Effector memory CD4-positive, alpha-beta T cell (primary cell): ENCODE measurements around the gene PGGHG.
A peak's percentile ranks its signal among the peaks of the same experiment; 100 is the strongest.
"Not testable (repeated sequence)": the region's sequence is repeated elsewhere in the genome, so short reads cannot be mapped to it uniquely, and the experiment has no call there.

ENCODE experiments used
- DNase-seq, 3 donors: peaks; one replicate each; pipeline ENCODE4 v3.0.0-alpha.2; 2020
- H3K27ac ChIP-seq: 2 replicates; pipeline ENCODE4 v1.7.0; 2013; ENCODE audit warnings: mild to moderate bottlenecking, low read length, moderate library complexity; ENCODE audit not compliant: insufficient read depth, poor library complexity, severe bottlenecking
- H3K27me3 ChIP-seq: replicated peaks from 2 replicates; pipeline ENCODE4 v1.7.0; 2013; ENCODE audit warnings: mild to moderate bottlenecking, low read length; ENCODE audit not compliant: insufficient read depth, control insufficient read depth, poor library complexity, severe bottlenecking
- H3K36me3 ChIP-seq: 2 replicates; pipeline ENCODE4 v1.7.0; 2013; ENCODE audit warnings: mild to moderate bottlenecking, low read length, moderate library complexity; ENCODE audit not compliant: control insufficient read depth, insufficient read depth
- H3K4me1 ChIP-seq: 2 replicates; pipeline ENCODE4 v1.7.0; 2013; ENCODE audit warnings: low read length, mild to moderate bottlenecking; ENCODE audit not compliant: control insufficient read depth, insufficient read depth, poor library complexity, severe bottlenecking
- H3K4me3 ChIP-seq: 2 replicates; pipeline ENCODE4 v1.7.0; 2013; ENCODE audit warnings: low read length, low read depth, mild to moderate bottlenecking; ENCODE audit not compliant: insufficient read depth, poor library complexity, severe bottlenecking
- H3K9me3 ChIP-seq: 2 replicates; pipeline ENCODE4 v1.7.0; 2013; ENCODE audit warnings: mild to moderate bottlenecking, low read length, moderate library complexity; ENCODE audit not compliant: control insufficient read depth

PGGHG gene

DNA sequence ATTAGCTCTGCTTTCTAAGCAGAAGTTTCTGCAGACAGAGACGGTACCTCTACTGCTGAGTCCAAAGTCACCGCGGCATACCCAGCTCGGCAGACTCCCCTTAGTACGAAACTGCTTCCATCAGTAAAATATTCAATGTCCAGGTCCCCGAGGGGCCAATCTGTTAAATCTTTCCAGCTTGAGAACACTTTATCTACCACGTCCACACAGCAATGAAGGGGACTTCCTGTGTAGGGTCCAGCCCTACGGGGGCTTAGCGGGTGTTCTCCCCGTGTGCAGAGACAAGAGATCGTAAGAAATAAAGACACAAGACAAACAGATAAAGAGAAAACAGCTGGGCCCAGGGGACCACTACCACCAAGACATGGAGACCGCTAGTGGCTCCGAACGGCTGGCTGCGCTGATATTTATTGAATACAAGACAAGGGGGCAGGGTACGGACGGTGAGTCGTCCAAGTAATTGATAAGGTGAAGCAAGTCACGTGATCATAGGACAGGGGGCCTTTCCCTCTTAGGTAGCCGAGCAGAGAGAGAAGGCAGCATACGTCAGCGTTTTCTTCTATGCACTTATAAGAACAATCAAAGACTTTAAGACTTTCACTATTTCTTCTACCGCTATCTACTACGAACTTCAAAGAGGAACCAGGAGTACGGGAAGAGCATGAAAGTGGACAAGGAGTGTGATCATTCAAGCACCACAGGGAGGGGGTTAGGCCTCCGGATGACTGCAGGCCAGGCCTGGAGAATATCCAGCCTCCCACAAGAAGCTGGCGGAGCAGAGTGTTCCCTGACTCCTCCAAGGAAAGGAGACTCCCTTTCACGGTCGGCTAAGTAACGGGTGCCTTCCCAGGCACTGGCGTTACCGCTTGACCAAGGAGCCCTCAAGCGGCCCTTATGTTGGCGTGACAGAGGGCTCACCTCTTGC, 35.9 kb downstream of the PGGHG start:
- H3K36me3 ChIP-seq, H3K27me3 ChIP-seq, H3K9me3 ChIP-seq, H3K4me3 ChIP-seq, DNase-seq, H3K27ac ChIP-seq: not testable (repeated sequence)
- H3K4me1 ChIP-seq = peaks cover 25% of the 10 kb centered on the region

DNA sequence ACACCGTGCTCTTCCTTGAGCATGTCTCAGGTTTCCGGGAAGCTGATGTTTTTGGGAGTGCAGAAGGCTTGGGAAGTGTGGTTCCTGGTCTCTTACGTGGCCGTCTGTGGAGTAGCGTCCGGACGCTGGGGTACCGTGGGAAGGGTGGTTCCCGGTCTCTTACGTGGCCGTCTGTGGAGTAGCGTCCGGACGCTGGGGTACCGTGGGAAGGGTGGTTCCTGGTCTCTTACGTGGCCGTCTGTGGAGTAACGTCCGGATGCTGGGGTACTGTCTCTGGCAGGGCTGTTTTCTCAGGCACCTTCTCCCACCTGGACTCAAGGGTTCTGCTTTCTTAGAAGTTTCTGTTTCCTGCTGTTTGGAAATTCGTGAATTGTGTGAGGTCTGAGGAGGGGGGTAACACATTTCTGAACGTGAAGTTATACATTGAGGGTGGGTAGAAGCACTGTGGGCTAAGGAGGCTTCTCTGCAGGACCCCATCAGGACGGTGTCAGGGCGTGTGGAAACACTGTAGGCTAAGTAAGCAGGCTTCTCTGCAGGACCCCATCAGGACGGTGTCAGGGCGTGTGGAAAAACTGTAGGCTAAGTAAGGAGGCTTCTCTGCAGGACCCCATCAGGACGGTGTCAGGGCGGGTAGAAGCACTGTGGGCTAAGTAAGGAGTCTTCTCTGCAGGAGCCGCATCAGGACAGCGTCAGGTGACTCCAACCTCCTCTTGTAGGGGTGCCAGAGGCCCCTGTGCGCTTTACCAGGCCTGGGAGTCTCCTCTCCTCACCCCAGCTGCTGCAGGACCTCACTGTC, 37.1 kb downstream of the PGGHG start:
- no peak overlapping the region for H3K4me3 ChIP-seq
- no peak for DNase-seq
- peak overlapping the region; percentile 74 for H3K27ac ChIP-seq
- peaks cover 33% of the 10 kb centered on the region for H3K4me1 ChIP-seq
- H3K36me3 ChIP-seq = no peaks in the 10 kb centered on the region
- no peaks in the 10 kb centered on the region for H3K27me3 ChIP-seq
- H3K9me3 ChIP-seq = no peaks in the 10 kb centered on the region

DNA sequence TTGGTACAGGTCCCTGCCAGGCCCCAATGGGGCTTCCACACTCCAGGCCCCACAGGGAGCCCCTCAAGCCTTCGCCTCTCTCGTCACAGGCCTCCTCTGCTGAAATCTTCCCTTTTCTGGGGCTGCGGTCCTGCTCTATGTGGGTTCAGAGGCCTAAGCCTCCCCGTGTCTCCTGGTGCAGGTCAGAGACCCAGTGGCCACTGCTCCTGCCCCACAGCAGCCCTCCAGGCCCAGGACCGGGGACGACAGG, 37.6 kb downstream of the PGGHG start:
- no peaks in the 10 kb centered on the region for H3K27me3 ChIP-seq
- H3K36me3 ChIP-seq = no peaks in the 10 kb centered on the region
- H3K4me3 ChIP-seq = no peak overlapping the region
- H3K9me3 ChIP-seq = no peaks in the 10 kb centered on the region
- H3K27ac ChIP-seq = peak overlapping the region; percentile 74
- no peak for DNase-seq
- H3K4me1 ChIP-seq = peaks cover 37% of the 10 kb centered on the region

DNA sequence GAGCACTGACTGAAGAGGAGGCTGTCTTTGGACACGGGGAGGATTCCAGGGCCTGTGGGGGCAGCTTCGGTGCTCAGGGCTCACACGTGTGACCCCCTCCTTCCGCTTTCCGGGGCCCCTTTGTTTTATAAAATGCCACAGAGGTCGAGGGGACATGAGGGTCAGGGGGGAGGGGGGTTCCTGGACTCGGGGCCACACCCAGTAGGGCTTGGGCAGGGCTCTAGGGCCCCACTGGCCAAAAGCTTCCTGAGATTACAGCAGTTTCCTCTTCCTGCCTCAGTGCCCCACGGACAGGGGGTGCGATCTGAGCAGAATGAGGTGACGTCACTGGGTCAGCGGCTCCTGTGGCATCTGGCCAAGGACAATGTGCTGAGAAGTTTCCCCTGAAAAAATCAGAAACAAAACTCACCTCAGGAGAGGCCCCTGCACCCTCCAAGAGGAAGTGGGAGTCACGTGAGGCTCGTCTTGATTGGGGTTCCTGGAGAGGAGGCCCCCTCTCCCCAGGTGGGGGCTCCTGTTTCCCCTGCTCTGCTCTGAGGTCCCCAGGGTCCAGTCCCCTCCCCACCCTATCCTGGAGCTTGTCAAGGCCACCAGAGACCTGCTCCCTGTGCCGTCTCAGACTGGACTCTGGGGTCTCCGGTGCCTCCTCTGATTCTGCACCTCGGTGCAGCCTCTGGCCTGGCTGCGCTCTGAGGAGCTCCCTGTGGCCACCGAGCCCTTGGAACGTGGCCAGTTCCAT, 38.1 kb downstream of the PGGHG start:
- Histone ChIP-seq H3K27me3 (no peaks in the 10 kb centered on the region), H3K4me3 (no peak overlapping the region), H3K4me1 (peaks cover 37% of the 10 kb centered on the region), H3K27ac (peak overlapping the region; percentile 74), H3K36me3 (no peaks in the 10 kb centered on the region), H3K9me3 (no peaks in the 10 kb centered on the region)
- DNase-seq = peak; percentile 32 to 53 (median 48)

DNA sequence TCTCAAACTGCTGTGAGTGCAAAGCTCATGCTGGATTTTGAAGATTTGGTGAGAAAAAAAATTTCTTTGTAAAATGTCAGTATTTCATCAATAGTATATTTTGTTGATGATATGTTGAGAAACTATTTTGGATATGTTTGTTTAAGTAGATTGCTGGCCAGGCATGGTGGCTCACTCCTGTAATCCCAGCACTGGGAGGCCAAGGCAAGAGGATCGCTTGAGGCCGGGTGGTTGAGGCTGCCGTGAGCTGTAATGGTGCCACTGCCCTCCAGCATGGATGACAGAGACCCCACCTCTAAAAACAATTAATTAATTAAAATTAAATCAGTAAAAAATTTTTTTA, 38.6 kb downstream of the PGGHG start:
- DNase-seq = no peak
- H3K27me3 ChIP-seq = no peaks in the 10 kb centered on the region
- no peaks in the 10 kb centered on the region for H3K9me3 ChIP-seq
- H3K4me1 ChIP-seq = peaks cover 37% of the 10 kb centered on the region
- peak overlapping the region; percentile 74 for H3K27ac ChIP-seq
- no peak overlapping the region for H3K4me3 ChIP-seq
- H3K36me3 ChIP-seq = no peaks in the 10 kb centered on the region

DNA sequence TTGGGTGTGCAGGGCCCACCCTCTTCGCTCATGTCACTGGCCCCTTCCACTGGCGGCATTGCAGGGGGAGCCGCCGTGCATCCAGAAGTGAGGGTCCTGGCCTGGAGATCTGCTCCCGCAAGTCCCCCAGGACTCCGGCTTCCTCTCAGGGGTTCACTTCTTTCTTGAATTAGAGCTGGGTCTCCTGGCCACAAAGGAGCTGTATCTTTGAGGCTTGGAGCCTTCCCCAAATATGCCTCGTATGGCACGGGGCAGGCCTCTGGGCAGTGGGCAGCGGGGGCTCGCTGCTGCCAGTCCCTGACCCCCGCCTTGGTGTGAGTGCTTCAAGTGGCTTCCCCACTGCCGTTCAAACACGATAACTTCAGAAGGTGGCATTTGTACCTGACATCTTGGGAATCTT, 39.1 kb downstream of the PGGHG start:
- no peak for DNase-seq
- Histone ChIP-seq H3K27me3 (no peaks in the 10 kb centered on the region), H3K4me1 (peaks cover 37% of the 10 kb centered on the region), H3K36me3 (no peaks in the 10 kb centered on the region), H3K9me3 (no peaks in the 10 kb centered on the region), H3K27ac (no peak overlapping the region), H3K4me3 (no peak overlapping the region)

DNA sequence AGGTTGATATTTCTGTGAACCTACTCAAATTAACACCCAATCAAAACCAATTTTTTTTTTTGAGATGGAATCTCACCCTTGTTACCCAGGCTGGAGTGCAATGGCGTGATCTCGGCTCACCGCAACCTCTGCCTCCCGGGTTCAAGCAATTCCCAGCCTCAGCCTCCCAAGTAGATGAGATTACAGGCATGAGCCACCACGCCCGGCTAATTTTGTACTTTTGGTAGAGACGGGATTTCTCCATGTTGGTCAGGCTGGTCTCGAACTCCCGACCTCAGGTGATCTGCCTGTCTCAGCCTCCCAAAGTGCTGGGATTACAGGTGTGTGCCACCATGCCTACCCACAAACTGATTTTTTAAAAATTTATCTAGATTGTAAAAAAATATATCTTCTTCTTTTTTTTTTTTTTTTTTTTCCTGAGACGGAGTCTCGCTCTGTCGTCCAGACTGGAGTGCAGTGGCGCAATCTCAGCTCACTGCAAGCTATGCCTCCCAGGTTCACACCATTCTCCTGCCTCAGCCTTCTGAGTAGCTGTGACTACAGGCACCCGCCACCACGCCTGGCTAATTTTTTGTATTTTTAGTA, 39.7 kb downstream of the PGGHG start:
- not testable (repeated sequence) for H3K36me3 ChIP-seq, H3K27me3 ChIP-seq, H3K27ac ChIP-seq, H3K4me3 ChIP-seq, H3K9me3 ChIP-seq, DNase-seq
- peaks cover 37% of the 10 kb centered on the region for H3K4me1 ChIP-seq

DNA sequence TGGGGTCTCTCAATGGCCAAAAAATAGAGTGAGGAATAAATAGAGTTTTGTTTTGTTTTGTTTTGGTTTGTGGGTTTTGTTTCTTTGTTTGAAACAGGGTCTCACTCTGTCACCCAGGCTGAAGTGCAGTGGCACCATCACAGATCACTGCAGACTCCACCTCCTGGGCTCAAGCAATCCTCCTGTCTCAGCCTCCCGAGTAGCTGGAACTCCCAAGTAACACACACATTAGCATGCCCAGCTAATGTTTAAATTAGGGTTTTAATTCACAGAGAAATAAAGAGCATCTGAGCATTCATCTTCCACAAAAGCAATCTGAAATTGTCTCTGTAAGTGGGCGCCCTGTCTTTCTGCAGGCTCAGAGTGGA, 40.9 kb downstream of the PGGHG start:
- Histone ChIP-seq H3K27me3 (no peaks in the 10 kb centered on the region), H3K4me1 (peaks cover 32% of the 10 kb centered on the region), H3K36me3 (no peaks in the 10 kb centered on the region), H3K4me3 (no peak overlapping the region), H3K27ac (peak overlapping the region; percentile 3), H3K9me3 (no peaks in the 10 kb centered on the region)
- no peak for DNase-seq

DNA sequence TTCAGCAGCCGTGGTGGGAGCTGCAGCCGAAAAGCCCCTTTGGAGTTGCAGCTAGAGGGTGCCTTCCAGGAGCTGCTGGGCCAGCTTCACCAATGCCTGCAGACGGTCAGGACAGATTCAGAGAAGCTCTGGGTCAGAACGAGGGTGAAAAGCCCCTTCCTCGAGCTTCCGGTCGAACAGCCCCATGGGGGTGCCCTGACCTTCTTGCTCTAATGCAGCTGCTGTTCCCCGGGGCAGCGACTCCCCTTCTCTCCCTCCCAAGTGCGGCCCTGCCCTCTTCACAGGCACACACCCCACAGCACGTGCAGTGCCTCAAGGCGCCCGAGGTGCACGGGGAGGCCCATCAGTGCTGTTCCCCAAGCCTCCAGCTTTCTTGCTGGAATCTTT, 41.4 kb downstream of the PGGHG start:
- H3K36me3 ChIP-seq = no peaks in the 10 kb centered on the region
- H3K27ac ChIP-seq = no peak overlapping the region
- H3K4me3 ChIP-seq = no peak overlapping the region
- H3K9me3 ChIP-seq = no peaks in the 10 kb centered on the region
- no peaks in the 10 kb centered on the region for H3K27me3 ChIP-seq
- peaks cover 32% of the 10 kb centered on the region for H3K4me1 ChIP-seq
- DNase-seq = no peak
